ENCODE data around the gene PORCN. TPM values are rescaled to one million over a fixed set of nuclear protein-coding genes. Genes with fewer than 3 reads are reported as not detected.
A peak's percentile ranks its signal among the peaks of the same experiment; 100 is the strongest.

PORCN gene
- total and polyA plus RNA-seq, 10 donors = 5.0 to 20.8 (median 11.4) TPM

GRCh38 chrX:48468247-48468671, 40.5 kb upstream of the PORCN start:
- TF ChIP-seq CTCF (IDR thresholded peaks at IDR 0.05 in 8 of 11, conservative IDR thresholded peaks at IDR 0.05 in 3 of 11) (no peak), POLR2A (IDR thresholded peaks at IDR 0.05) (no peak), POLR2AphosphoS5 (IDR thresholded peaks at IDR 0.05) (no peak)
- DNase-seq = peak; percentile 83

GRCh38 chrX:48468693-48469691, 39.8 kb upstream of the PORCN start:
- peak overlapping the region in 4 of 8 donors; percentile 46 to 59 (median 47) for H3K27ac ChIP-seq
- TF ChIP-seq POLR2A (IDR thresholded peaks at IDR 0.05) = no peak
- peak in 5 of 11 experiments; percentile 20 to 32 (median 29) for TF ChIP-seq CTCF (IDR thresholded peaks at IDR 0.05 in 8 of 11, conservative IDR thresholded peaks at IDR 0.05 in 3 of 11)
- intact Hi-C loops (cut with DNase I; ENCODE audit: low total_unique reads) = no loop called here
- H3K4me3 ChIP-seq = peak overlapping the region; percentile 23 to 67 (median 35)
- 1 to 30% (median 7%) methylated on average over 13 to 23 of the region's 23 CpGs for WGBS, 5 donors
- DNase-seq = peak; percentile 69
- H3K36me3 ChIP-seq = peaks cover 0 to 3% (median 0%) of the 10 kb centered on the region in 6 donors
- peaks cover 0 to 5% (median 0%) of the 10 kb centered on the region in 7 donors for H3K27me3 ChIP-seq (replicated peaks in 1 of 7)
- H3K9me3 ChIP-seq = no peaks in the 10 kb centered on the region
- H3K4me1 ChIP-seq = peaks cover 0 to 22% (median 2%) of the 10 kb centered on the region in 6 donors

More at GRCh38 chrX:48468247-48468671, 40.5 kb upstream of the PORCN start:
- H3K27ac ChIP-seq = peak overlapping the region in 3 of 8 donors; percentile 46 to 59 (median 46)
- peaks cover 0 to 5% (median 0%) of the 10 kb centered on the region in 7 donors for H3K27me3 ChIP-seq (replicated peaks in 1 of 7)
- H3K4me1 ChIP-seq = peaks cover 0 to 22% (median 2%) of the 10 kb centered on the region in 6 donors
- H3K36me3 ChIP-seq = peaks cover 0 to 3% (median 0%) of the 10 kb centered on the region in 6 donors
- 0 to 33% (median 2%) methylated on average over 13 to 18 of the region's 18 CpGs for WGBS, 5 donors
- intact Hi-C loops (cut with DNase I; ENCODE audit: low total_unique reads) = no loop called here
- H3K9me3 ChIP-seq = no peaks in the 10 kb centered on the region
- peak overlapping the region; percentile 23 to 67 (median 35) for H3K4me3 ChIP-seq

GRCh38 chrX:48470110-48470832, 38.5 kb upstream of the PORCN start, which contains the start of gene SLC38A5:
TSS of gene SLC38A5 (minus strand) at chrX:48470260. CDS start at chrX:48467924, 2,336 bp downstream.
- Histone ChIP-seq H3K27ac (peak within 1 kb of the TSS in 4 of 8 donors; percentile 46 to 59 (median 47)), H3K36me3 (peaks cover 0 to 3% (median 0%) of the 10 kb centered on the region in 6 donors), H3K27me3 (replicated peaks in 1 of 7) (peaks cover 0 to 5% (median 0%) of the 10 kb centered on the region in 7 donors), H3K4me3 (peak within 1 kb of the TSS; percentile 23 to 67 (median 35)), H3K9me3 (no peaks in the 10 kb centered on the region), H3K4me1 (peaks cover 0 to 29% (median 8%) of the 10 kb centered on the region in 6 donors)
- no peak for TF ChIP-seq CTCF (IDR thresholded peaks at IDR 0.05 in 8 of 11, conservative IDR thresholded peaks at IDR 0.05 in 3 of 11)
- no peak for TF ChIP-seq POLR2AphosphoS5 (IDR thresholded peaks at IDR 0.05)
- TF ChIP-seq POLR2A (IDR thresholded peaks at IDR 0.05) = no peak
- DNase-seq = peak; percentile 70
- intact Hi-C loops (cut with DNase I; ENCODE audit: low total_unique reads) = loop anchor here (10.0 kb wide), 1 partner anchor 385 kb away; no protein-coding TSS in a partner anchor
- WGBS, 5 donors = 70 to 87% (median 81%) methylated on average over 9 to 18 of the region's 18 CpGs
